K562 (cell line): Measurements from ENCODE around the gene ANKRD13D. TPM values are rescaled to one million over a fixed set of nuclear protein-coding genes. Genes with fewer than 3 reads are reported as not detected.

ENCODE experiments used
- ATAC-seq: fragments of 200-7000 bp; cut with Tn5 transposase; 3 replicates; pipeline ENCODE4 v1.9.1; 2020; ENCODE audit warnings: moderate library complexity
- BruUV-seq: library from RNA; stranded (reverse); fragments of 400-500 nt; replicated peaks from 2 replicates; lab custom pipeline; 2021; lab: Mats Ljungman, UMichigan
- CTCF ChIA-PET: fragments of 300-600 bp; formaldehyde crosslinking; extraction: SDS; loops from one replicate; lab custom pipeline; 2021; ENCODE audit warnings: low intra/inter-chr PET ratio; lab: Yijun Ruan, JAX
- POLR2A ChIA-PET: fragments of 300-600, 350-650 bp; sonication (Branson Sonifier 250); formaldehyde crosslinking; extraction: SDS; loops from one replicate; lab custom pipeline; 2021; ENCODE audit warnings: antibody characterized with exemption, inconsistent platforms; lab: Yijun Ruan, JAX
- DNase-seq, 4 experiments: peaks; one replicate each; pipeline versions ENCODE4 v3.0.0 to v3.0.0-alpha.2; 2011 to 2018; ENCODE audit warnings: low spot score in 3 of 4, mixed read lengths in 3 of 4; ENCODE audit errors: extremely low read depth in 1 of 4
- FAIRE-seq: peaks from 2 replicates; lab custom pipeline; 2011; peaks lifted over from hg19 to GRCh38; lab: Jason Lieb, UNC
- H2AFZ ChIP-seq: 2 replicates; pipeline ENCODE4 v1.6.0; 2011; ENCODE audit warnings: low read depth, low read length, control low read depth, inconsistent platforms
- H3K27ac ChIP-seq: fragments of 200-600 bp; 3 replicates; pipeline ENCODE4 v1.8.0; 2011; ENCODE audit warnings: low read depth, mild to moderate bottlenecking, control low read depth, inconsistent platforms, low read length, moderate library complexity, mixed read lengths; ENCODE audit errors: extremely low read depth
- H3K27me3 ChIP-seq, 2 experiments: fragments of 300-600 bp in 1 of 2; 2 replicates in 1 of 2; 3 replicates in 1 of 2; pipeline versions ENCODE4 v1.6.0 to v1.8.0; 2011; ENCODE audit warnings: inconsistent platforms in 2 of 2, low read length in 2 of 2, mild to moderate bottlenecking in 1 of 2, mixed read lengths in 1 of 2, moderate library complexity in 1 of 2; ENCODE audit not compliant: control insufficient read depth in 2 of 2, insufficient read depth in 2 of 2
- H3K36me3 ChIP-seq: fragments of 300-600 bp; 3 replicates; pipeline ENCODE4 v1.8.0; 2011; ENCODE audit warnings: mild to moderate bottlenecking, low read length, inconsistent platforms; ENCODE audit not compliant: control insufficient read depth, insufficient read depth
- H3K4me1 ChIP-seq, 2 experiments: fragments of 200-600 bp in 1 of 2; replicated peaks in 1 of 2; 2 replicates in 1 of 2; 3 replicates in 1 of 2; pipeline versions ENCODE4 v1.5.1 to v1.8.0; 2011; ENCODE audit warnings: inconsistent platforms in 2 of 2, low read length in 2 of 2, mild to moderate bottlenecking in 1 of 2, mixed read lengths in 1 of 2, moderate library complexity in 1 of 2; ENCODE audit not compliant: control insufficient read depth in 2 of 2, insufficient read depth in 2 of 2
- H3K4me2 ChIP-seq: 2 replicates; pipeline ENCODE4 v1.6.1; 2011; ENCODE audit warnings: low read length, control low read depth, inconsistent platforms, mixed read lengths; ENCODE audit not compliant: insufficient read depth
- H3K4me3 ChIP-seq: fragments of 200-600 bp; sonication (generic), shearing (Covaris generic); 2 replicates; pipeline ENCODE4 v1.5.1; 2016; ENCODE audit warnings: control low read depth, inconsistent platforms
- H3K79me2 ChIP-seq: fragments of 200-600 bp; 3 replicates; pipeline ENCODE4 v1.8.0; 2011; ENCODE audit warnings: low read length, inconsistent platforms; ENCODE audit not compliant: control insufficient read depth, insufficient read depth
- H3K9ac ChIP-seq, 2 experiments: 2 replicates each; pipeline versions ENCODE4 v1.6.0 to v1.6.1; 2011; ENCODE audit warnings: low read depth in 2 of 2, low read length in 2 of 2, control low read depth in 1 of 2, inconsistent platforms in 1 of 2, mild to moderate bottlenecking in 1 of 2, mixed read lengths in 1 of 2; ENCODE audit not compliant: insufficient read depth in 1 of 2
- H3K9me1 ChIP-seq: one replicate; pipeline ENCODE4 v1.6.0; 2011; ENCODE audit warnings: inconsistent platforms, mild to moderate bottlenecking, low read length, moderate library complexity; ENCODE audit not compliant: control insufficient read depth, insufficient read depth
- H3K9me3 ChIP-seq: replicated peaks from 2 replicates; pipeline ENCODE4 v1.5.1; 2011; ENCODE audit warnings: low read depth, low read length, inconsistent platforms; ENCODE audit not compliant: control insufficient read depth, insufficient read depth
- H4K20me1 ChIP-seq: replicated peaks from 2 replicates; pipeline ENCODE4 v1.6.1; 2011; ENCODE audit warnings: low read length, inconsistent platforms, mixed read lengths; ENCODE audit not compliant: control insufficient read depth, insufficient read depth
- MEF2A ChIP-seq: IDR thresholded peaks from 2 replicates; pipeline ENCODE4 v1.6.1; 2011; ENCODE audit warnings: low read depth, mild to moderate bottlenecking, low read length, moderate library complexity; ENCODE audit not compliant: control insufficient read depth
- POLR2G ChIP-seq: fragments of 200-400 bp; formaldehyde crosslinking; IDR thresholded peaks from 2 replicates; pipeline ENCODE4 v1.6.1; 2017; ENCODE audit warnings: low read depth, mild to moderate bottlenecking, antibody characterized with exemption, low read length, moderate library complexity
- RBFOX2 ChIP-seq: fragments of 200-400 bp; formaldehyde crosslinking; IDR thresholded peaks from 2 replicates; pipeline ENCODE4 v1.6.1; 2017; ENCODE audit warnings: low read depth, mild to moderate bottlenecking, low read length, moderate library complexity
- WGBS: fragments of 100-300 bp; shearing (Covaris generic); methylation state at CpG from one replicate; pipeline ENCODE4 v1.1.6; 2016; ENCODE audit warnings: low coverage, mixed read lengths; ENCODE audit not compliant: insufficient coverage; ENCODE audit errors: missing lambda C conversion rate; 5-methylcytosine and 5-hydroxymethylcytosine counted together
- in situ Hi-C: fragments of 300-500 bp; cut with MboI; formaldehyde crosslinking; loops from 4 replicates; pipeline ENCODE4 v1.15.0; 2018; ENCODE audit warnings: inconsistent platforms, mixed read lengths
- intact Hi-C: fragments of 100-400 bp; cut with micrococcal nuclease; formaldehyde crosslinking; loops from 2 replicates; pipeline ENCODE4 v1.14.2; 2022
- polyA plus RNA-seq, 8 experiments: library from polyadenylated mRNA; depleted of rRNA in 4 of 8; stranded (reverse) in 5 of 8; unstranded in 3 of 8; fragments of >200 nt; fragmentation: Nextera tagmentation in 2 of 8; fragmentation: Illumina TruSeq in 1 of 8; extraction: Ambion mirVana in 2 of 8; extraction: Trizol in 1 of 8; gene quantifications; 2 replicates each; pipeline versions ENCODE4 v1.2.1 to v1.2.3, GENCODE V29; 2011 to 2014; ENCODE audit warnings: inconsistent platforms in 1 of 8, missing spikeins in 1 of 8
- total RNA-seq, 7 experiments: library from RNA; depleted of rRNA in 6 of 7; stranded (reverse); fragments of >200 nt in 6 of 7; fragmentation: Illumina TruSeq in 2 of 7; extraction: Trizol in 2 of 7; gene quantifications; 2 replicates each; pipeline versions ENCODE4 v1.2.1 to v1.2.3, GENCODE V29; 2011 to 2021; ENCODE audit warnings: low replicate concordance in 1 of 7

Gene ANKRD13D
- total and polyA plus RNA-seq, 9 of the 15 experiments (the other 6 are each of a cell fraction or from before 2014, with no cell fraction given) = 0.94 to 40.9 (median 22.4) TPM

GRCh38 chr11:67271541-67272284, 17.4 kb upstream of the ANKRD13D start:
- H4K20me1 ChIP-seq = peaks cover 20% of the 10 kb centered on the region; the same call in 1 of the 2 replicates
- in situ Hi-C loops (no loop called here), intact Hi-C loops (no loop called here)
- CTCF ChIA-PET = no interaction called here
- H3K27me3 ChIP-seq = no peaks in the 10 kb centered on the region
- no peak overlapping the region for H3K27ac ChIP-seq
- H3K9ac ChIP-seq = peak overlapping the region in 1 of 2 experiments; percentile 70; a peak in 1 of 4 replicates
- peaks cover 84% of the 10 kb centered on the region; the same call in 2 of the 3 replicates for H3K36me3 ChIP-seq
- TF ChIP-seq POLR2G (peak; percentile 39; the same call in 1 of the 2 replicates), MEF2A (no peak), RBFOX2 (peak; percentile 66)
- 91% methylated on average over 16 of the region's 19 CpGs for WGBS
- DNase-seq = no peak
- BruUV-seq = no TSS peak
- POLR2A ChIA-PET = interaction anchor here (0.6 to 1.7 kb wide), 5 partner anchors 9 to 243 kb away, joined by 3 to 11 read pairs (median 4); no protein-coding TSS in a partner anchor
- no peak for ATAC-seq
- no peak overlapping the region for H3K4me3 ChIP-seq
- H3K79me2 ChIP-seq = peaks cover 98% of the 10 kb centered on the region
- FAIRE-seq = no peak
- peaks cover 7% of the 10 kb centered on the region for H3K9me1 ChIP-seq
- no peaks in the 10 kb centered on the region for H3K9me3 ChIP-seq
- H3K4me1 ChIP-seq = peaks cover 41 to 90% of the 10 kb centered on the region in 2 experiments
- no peak overlapping the region for H3K4me2 ChIP-seq
- H2AFZ ChIP-seq = no peak overlapping the region
